Muscle layer of duodenum (tissue), 2 donors: ENCODE results near the gene SKAP2.

Source experiments
- H3K27ac ChIP-seq: one replicate; pipeline ENCODE4 v1.7.0; 2013; ENCODE audit warnings: mild to moderate bottlenecking, low read length
- H3K27me3 ChIP-seq: one replicate; pipeline ENCODE4 v1.7.0; 2013; ENCODE audit warnings: low read depth, mild to moderate bottlenecking, control low read depth, low read length
- H3K36me3 ChIP-seq, 2 donors: one replicate each; pipeline ENCODE4 v1.7.0; 2013; ENCODE audit warnings: low read length in 2 of 2, control low read depth in 1 of 2, mild to moderate bottlenecking in 1 of 2; ENCODE audit not compliant: insufficient read depth in 2 of 2, control insufficient read depth in 1 of 2
- H3K4me1 ChIP-seq, 2 donors: one replicate each; pipeline ENCODE4 v1.7.0; 2013; ENCODE audit warnings: low read length in 2 of 2, mild to moderate bottlenecking in 2 of 2, control low read depth in 1 of 2, moderate library complexity in 1 of 2; ENCODE audit not compliant: insufficient read depth in 2 of 2, control insufficient read depth in 1 of 2
- H3K4me3 ChIP-seq, 2 donors: one replicate each; pipeline ENCODE4 v1.7.0; 2013; ENCODE audit warnings: low read length in 2 of 2, low read depth in 1 of 2, mild to moderate bottlenecking in 1 of 2
- H3K9me3 ChIP-seq, 2 donors: one replicate each; pipeline ENCODE4 v1.7.0; 2013; ENCODE audit warnings: low read length in 2 of 2, control low read depth in 1 of 2, mild to moderate bottlenecking in 1 of 2; ENCODE audit not compliant: control insufficient read depth in 1 of 2
- donor health status: healthy.

The SKAP2 gene

DNA sequence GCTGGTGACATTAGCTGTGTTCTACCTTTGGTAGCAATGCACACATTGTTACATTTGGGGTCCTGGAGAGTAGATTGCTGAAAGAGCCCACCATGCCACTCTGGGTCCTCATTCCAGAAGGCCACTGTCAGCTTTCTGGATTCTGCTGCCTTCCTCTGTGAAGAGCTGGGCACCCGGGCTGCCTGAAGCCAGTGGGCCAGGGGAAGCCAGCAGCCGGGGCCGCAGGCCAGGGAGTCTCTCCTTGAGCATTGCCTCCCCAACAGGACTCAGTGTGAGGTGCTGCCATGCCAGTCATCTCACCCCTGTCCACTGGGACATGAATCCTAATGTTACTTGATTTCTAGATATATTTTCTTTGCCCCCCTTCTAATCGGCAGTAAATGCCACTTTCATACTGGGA is 234.0 kb downstream of the SKAP2 start:
- H3K27ac ChIP-seq = no peak overlapping the region
- H3K9me3 ChIP-seq = no peaks in the 10 kb centered on the region
- no peaks in the 10 kb centered on the region for H3K36me3 ChIP-seq
- H3K4me1 ChIP-seq = no peaks in the 10 kb centered on the region
- no peak overlapping the region for H3K4me3 ChIP-seq
- no peaks in the 10 kb centered on the region for H3K27me3 ChIP-seq

DNA sequence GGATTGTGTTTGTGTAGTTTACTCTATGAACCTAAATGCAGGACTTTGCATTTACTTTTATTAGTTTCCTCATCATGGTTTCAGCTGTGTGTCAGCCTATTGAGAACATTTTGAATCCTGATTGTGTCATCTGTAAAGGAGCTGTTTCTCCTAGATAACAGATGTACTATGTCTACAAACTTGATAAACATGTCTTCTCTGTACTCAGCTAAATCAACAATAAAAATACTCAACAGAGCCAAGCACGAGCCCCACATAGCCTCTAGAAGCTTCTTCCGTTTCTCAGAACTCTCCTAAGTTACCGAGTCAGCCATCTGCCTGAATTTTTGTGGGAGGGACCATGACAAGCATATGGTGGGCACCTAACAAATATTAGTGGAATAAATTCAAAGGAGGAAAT is 234.7 kb downstream of the SKAP2 start:
- Histone ChIP-seq H3K4me1 (no peaks in the 10 kb centered on the region), H3K36me3 (no peaks in the 10 kb centered on the region), H3K4me3 (no peak overlapping the region), H3K27me3 (no peaks in the 10 kb centered on the region), H3K9me3 (no peaks in the 10 kb centered on the region), H3K27ac (no peak overlapping the region)

DNA sequence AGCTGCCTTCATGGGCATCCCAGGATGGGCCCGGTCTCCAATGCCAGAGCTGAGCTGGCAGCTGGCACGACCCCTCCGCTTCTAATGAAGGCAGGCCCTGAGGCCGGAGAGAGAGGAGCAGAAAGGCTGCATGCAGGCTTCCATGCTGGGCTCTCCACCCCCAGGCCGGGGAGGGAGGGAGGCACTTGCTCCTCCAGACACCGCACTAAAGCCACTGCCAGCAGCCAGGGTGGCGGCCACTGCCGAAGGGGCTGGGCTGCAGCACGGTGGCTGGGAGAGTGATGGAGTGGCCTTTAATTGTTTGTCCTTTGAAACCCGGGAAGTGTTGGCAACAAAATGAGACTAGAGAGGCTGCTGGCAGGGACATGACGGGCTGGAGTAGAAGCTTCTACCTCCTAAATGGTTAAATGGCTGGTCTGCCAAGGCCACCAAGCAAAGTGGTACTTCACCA is 236.5 kb downstream of the SKAP2 start:
- Histone ChIP-seq H3K4me3 (no peak overlapping the region), H3K27me3 (no peaks in the 10 kb centered on the region), H3K9me3 (no peaks in the 10 kb centered on the region), H3K36me3 (no peaks in the 10 kb centered on the region), H3K4me1 (no peaks in the 10 kb centered on the region), H3K27ac (no peak overlapping the region)

DNA sequence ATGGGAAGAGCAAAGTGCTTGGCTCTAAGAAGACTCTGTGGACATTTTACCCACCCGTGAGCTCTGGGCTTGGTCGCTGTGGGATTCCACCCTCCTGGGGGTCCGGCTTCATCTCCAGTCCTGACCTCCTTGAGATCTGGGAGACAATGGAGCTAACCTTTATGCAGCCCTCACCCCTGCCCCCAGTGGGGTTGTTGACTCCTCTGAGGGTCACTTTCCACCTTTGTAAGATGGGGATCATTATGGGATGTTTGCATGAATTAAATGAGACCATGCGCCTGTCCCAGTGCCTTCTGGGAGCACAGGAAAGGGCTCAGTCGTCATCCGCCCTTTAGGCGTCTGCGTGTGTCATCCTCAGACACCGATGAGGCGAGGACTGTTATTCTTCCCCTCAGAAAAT is 237.2 kb downstream of the SKAP2 start:
- no peaks in the 10 kb centered on the region for H3K27me3 ChIP-seq
- H3K4me1 ChIP-seq = no peaks in the 10 kb centered on the region
- no peaks in the 10 kb centered on the region for H3K36me3 ChIP-seq
- H3K4me3 ChIP-seq = no peak overlapping the region
- no peaks in the 10 kb centered on the region for H3K9me3 ChIP-seq
- no peak overlapping the region for H3K27ac ChIP-seq

- H3K4me1 ChIP-seq = no peaks in the 10 kb centered on the region
- H3K27ac ChIP-seq = no peak overlapping the region
- H3K4me3 ChIP-seq = no peak overlapping the region
- H3K36me3 ChIP-seq = no peaks in the 10 kb centered on the region
- H3K27me3 ChIP-seq = no peaks in the 10 kb centered on the region
- H3K9me3 ChIP-seq = no peaks in the 10 kb centered on the region
Observed at GRCh38 chr7:26626687-26627086, 237.7 kb downstream of the SKAP2 start.

GRCh38 chr7:26626156-26626555 is 238.2 kb downstream of the SKAP2 start:
- H3K27ac ChIP-seq = no peak overlapping the region
- no peaks in the 10 kb centered on the region for H3K27me3 ChIP-seq
- H3K4me3 ChIP-seq = no peak overlapping the region
- H3K36me3 ChIP-seq = no peaks in the 10 kb centered on the region
- no peaks in the 10 kb centered on the region for H3K9me3 ChIP-seq
- H3K4me1 ChIP-seq = no peaks in the 10 kb centered on the region

- H3K9me3 ChIP-seq = no peaks in the 10 kb centered on the region
- no peaks in the 10 kb centered on the region for H3K27me3 ChIP-seq
- H3K4me3 ChIP-seq = no peak overlapping the region
- H3K27ac ChIP-seq = no peak overlapping the region
- H3K4me1 ChIP-seq = no peaks in the 10 kb centered on the region
- H3K36me3 ChIP-seq = no peaks in the 10 kb centered on the region
Observed at GRCh38 chr7:26625286-26625685, 239.1 kb downstream of the SKAP2 start.

- Histone ChIP-seq H3K4me1 (no peaks in the 10 kb centered on the region), H3K36me3 (no peaks in the 10 kb centered on the region), H3K27me3 (no peaks in the 10 kb centered on the region), H3K9me3 (no peaks in the 10 kb centered on the region), H3K27ac (no peak overlapping the region), H3K4me3 (no peak overlapping the region)
Observed at GRCh38 chr7:26624839-26625238, 239.6 kb downstream of the SKAP2 start.

DNA sequence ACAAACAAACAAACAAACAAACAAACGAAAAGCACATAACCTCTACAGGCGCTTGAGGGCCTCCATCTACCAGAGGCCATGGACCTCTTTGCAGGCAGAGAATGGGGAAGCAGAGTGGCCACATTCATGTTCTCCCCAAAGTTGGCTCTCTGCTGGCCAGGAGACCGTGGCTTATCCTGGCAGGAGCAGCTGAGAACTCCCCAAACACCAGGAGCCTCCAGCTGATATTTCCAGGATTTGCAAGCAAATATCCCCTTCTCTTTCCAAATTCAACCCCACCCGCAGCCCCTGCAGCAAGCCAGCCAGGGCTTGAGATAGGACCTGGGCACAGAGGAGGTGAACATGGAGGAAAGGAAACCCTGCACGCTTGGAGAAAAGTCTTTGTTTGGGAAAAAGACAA is 240.0 kb downstream of the SKAP2 start:
- Histone ChIP-seq H3K27ac (no peak overlapping the region), H3K36me3 (no peaks in the 10 kb centered on the region), H3K9me3 (no peaks in the 10 kb centered on the region), H3K27me3 (no peaks in the 10 kb centered on the region), H3K4me3 (no peak overlapping the region), H3K4me1 (no peaks in the 10 kb centered on the region)

- Histone ChIP-seq H3K4me1 (no peaks in the 10 kb centered on the region), H3K27ac (no peak overlapping the region), H3K9me3 (no peaks in the 10 kb centered on the region), H3K27me3 (no peaks in the 10 kb centered on the region), H3K36me3 (peaks cover 0 to 3% of the 10 kb centered on the region in 2 donors), H3K4me3 (no peak overlapping the region)
Observed at GRCh38 chr7:26620352-26620751, 244.0 kb downstream of the SKAP2 start.

DNA sequence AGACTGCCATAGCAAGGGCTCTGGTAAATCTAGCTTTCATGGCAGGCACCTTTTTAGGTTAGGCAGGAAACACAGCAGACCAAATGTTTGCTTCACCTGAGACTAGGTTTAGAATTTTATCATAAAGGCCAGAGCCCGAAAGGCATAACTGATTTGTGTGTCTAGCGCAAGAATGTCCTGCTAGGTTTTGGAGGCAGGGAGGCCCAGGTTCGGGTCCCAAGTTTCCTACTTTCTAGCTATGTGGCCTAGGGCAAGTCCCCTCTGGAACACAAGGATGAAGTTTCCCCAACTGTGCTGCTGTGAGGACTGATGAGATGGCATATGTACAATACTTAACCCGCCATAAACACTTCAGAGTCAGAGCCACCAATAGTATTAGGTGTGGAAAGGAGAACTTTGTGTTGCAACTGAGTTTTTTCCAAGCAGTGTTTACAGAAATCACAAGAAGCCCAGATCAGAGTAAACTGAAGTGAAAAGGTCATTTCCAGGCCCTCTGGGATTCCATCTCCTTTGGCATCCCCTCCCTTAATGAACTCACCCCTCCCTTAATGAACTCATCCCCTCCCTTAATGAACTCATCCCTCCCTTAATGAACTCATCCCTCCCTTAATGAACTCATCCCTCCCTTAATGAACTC is 244.9 kb downstream of the SKAP2 start:
- no peak overlapping the region for H3K27ac ChIP-seq
- H3K4me3 ChIP-seq = no peak overlapping the region
- H3K9me3 ChIP-seq = no peaks in the 10 kb centered on the region
- no peaks in the 10 kb centered on the region for H3K4me1 ChIP-seq
- no peaks in the 10 kb centered on the region for H3K27me3 ChIP-seq
- peaks cover 0 to 3% of the 10 kb centered on the region in 2 donors for H3K36me3 ChIP-seq

- Histone ChIP-seq H3K36me3 (peaks cover 0 to 3% of the 10 kb centered on the region in 2 donors), H3K4me3 (no peak overlapping the region), H3K9me3 (no peaks in the 10 kb centered on the region), H3K4me1 (no peaks in the 10 kb centered on the region), H3K27me3 (no peaks in the 10 kb centered on the region), H3K27ac (no peak overlapping the region)
Observed at GRCh38 chr7:26618898-26619297, 245.5 kb downstream of the SKAP2 start.
